SK-N-SH treated with all-trans-retinoic acid at 6 μM for 48 hours (cell line): ENCODE results near the gene ASIC1.

Experiments
- CSRNP3 ChIP-seq: fragments of 250-450 bp; sonication (Bioruptor Pico); IDR thresholded peaks from 2 replicates; pipeline ENCODE4 v1.5.1; 2021; ENCODE audit warnings: mild to moderate bottlenecking, moderate library complexity
- ESRRG ChIP-seq: fragments of 250-450 bp; sonication (Bioruptor Pico); IDR thresholded peaks from 2 replicates; pipeline ENCODE4 v1.6.1; 2021; ENCODE audit warnings: mild to moderate bottlenecking
- TOX ChIP-seq: fragments of 250-450 bp; sonication (Bioruptor Pico); IDR thresholded peaks from 2 replicates; pipeline ENCODE4 v1.8.0; 2021; ENCODE audit warnings: mild to moderate bottlenecking, moderate library complexity, borderline replicate concordance
- TSHZ2 ChIP-seq: fragments of 250-450 bp; sonication (Bioruptor Pico); IDR thresholded peaks from 2 replicates; pipeline ENCODE4 v1.5.0; 2020; ENCODE audit warnings: mild to moderate bottlenecking, moderate library complexity
- ZFP30 ChIP-seq: fragments of 450-650 bp; formaldehyde crosslinking; IDR thresholded peaks from 2 replicates; pipeline ENCODE4 v1.5.0; 2022; ENCODE audit warnings: mild to moderate bottlenecking, moderate library complexity

GRCh38 chr12:50110127-50110761, 52.8 kb downstream of the ASIC1 start:
- no peak for TF ChIP-seq ESRRG
- no peak for TF ChIP-seq CSRNP3 (CRISPR knock-in tag)
- TF ChIP-seq TSHZ2 = no peak
- no peak for TF ChIP-seq ZFP30 (CRISPR knock-in tag)
- no peak for TF ChIP-seq TOX (CRISPR knock-in tag)
